ENCODE results near the gene CISH. TPM values are rescaled to one million over a fixed set of nuclear protein-coding genes. Genes with fewer than 3 reads are reported as not detected.
A peak's percentile ranks its signal among the peaks of the same experiment; 100 is the strongest.

CISH gene
- total and polyA plus RNA-seq, 4 donors, result 37.8 to 104 (median 46.6) TPM

DNA sequence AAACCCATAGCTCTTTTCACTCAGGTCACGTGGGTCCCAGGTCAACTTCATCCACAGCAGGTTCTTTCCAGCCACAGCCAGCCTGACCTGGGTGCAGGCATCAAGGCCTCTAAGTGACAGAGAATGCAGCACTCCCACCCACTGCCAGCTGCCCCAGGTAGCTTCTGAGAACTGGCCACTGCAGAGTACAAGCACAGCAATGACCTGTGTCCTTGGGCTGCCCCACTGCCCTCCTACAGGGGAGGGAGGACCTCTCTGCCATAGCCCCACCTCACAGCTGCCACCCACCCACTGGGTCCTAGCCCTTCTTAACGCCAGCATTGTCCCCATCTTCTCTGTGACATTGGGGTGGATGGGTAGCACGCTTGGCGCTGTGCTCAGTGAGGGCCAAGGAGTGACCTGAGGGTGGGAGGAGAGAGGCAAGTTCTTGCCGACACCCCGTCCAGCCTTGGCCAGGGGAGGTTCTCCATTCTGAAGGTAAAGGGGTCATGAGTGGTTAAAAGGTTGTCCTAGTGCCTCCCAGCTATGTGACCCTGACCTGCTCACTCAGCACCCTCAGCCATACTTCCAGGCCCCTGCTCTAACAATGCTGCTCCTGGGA, 12.4 kb downstream of the CISH start:
- TF ChIP-seq, protein P1, sequence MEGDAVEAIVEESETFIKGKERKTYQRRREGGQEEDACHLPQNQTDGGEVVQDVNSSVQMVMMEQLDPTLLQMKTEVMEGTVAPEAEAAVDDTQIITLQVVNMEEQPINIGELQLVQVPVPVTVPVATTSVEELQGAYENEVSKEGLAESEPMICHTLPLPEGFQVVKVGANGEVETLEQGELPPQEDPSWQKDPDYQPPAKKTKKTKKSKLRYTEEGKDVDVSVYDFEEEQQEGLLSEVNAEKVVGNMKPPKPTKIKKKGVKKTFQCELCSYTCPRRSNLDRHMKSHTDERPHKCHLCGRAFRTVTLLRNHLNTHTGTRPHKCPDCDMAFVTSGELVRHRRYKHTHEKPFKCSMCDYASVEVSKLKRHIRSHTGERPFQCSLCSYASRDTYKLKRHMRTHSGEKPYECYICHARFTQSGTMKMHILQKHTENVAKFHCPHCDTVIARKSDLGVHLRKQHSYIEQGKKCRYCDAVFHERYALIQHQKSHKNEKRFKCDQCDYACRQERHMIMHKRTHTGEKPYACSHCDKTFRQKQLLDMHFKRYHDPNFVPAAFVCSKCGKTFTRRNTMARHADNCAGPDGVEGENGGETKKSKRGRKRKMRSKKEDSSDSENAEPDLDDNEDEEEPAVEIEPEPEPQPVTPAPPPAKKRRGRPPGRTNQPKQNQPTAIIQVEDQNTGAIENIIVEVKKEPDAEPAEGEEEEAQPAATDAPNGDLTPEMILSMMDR (IDR thresholded peaks at IDR 0.05; ENCODE audit: control extremely low read depth, extremely low read depth), result no peak
- 84 to 90% methylated on average over 6 of the region's 6 CpGs for WGBS, 2 donors
- Histone ChIP-seq H3K9ac (ENCODE audit: insufficient read depth in 1 of 2, low read length in 2 of 2) (no peak overlapping the region), H3K27ac (ENCODE audit: low read depth in 1 of 2, low read length in 1 of 2) (peak overlapping the region; percentile 92 to 98), H3K27me3 (ENCODE audit: control insufficient read depth in 3 of 3, insufficient read depth in 3 of 3, low read length in 2 of 3) (no peaks in the 10 kb centered on the region), H3K36me3 (ENCODE audit: control insufficient read depth in 4 of 4, insufficient read depth in 4 of 4, low read length in 4 of 4) (peaks cover 0 to 3% (median 0%) of the 10 kb centered on the region in 4 donors), H3K4me3 (no peak overlapping the region), H3K9me3 (ENCODE audit: control insufficient read depth in 4 of 4, insufficient read depth in 3 of 4, low read length in 3 of 4) (peaks cover 0 to 1% (median 0%) of the 10 kb centered on the region in 4 donors), H3K4me1 (ENCODE audit: control insufficient read depth in 5 of 5, insufficient read depth in 5 of 5, low read length in 5 of 5) (peaks cover 15 to 42% (median 37%) of the 10 kb centered on the region in 5 donors)
- no peak for ATAC-seq (ENCODE audit: insufficient read depth, low FRiP score)
- no peak for DNase-seq

- Histone ChIP-seq H3K4me1 (ENCODE audit: control insufficient read depth in 5 of 5, insufficient read depth in 5 of 5, low read length in 5 of 5) (peaks cover 0 to 19% (median 6%) of the 10 kb centered on the region in 5 donors), H3K36me3 (ENCODE audit: control insufficient read depth in 4 of 4, insufficient read depth in 4 of 4, low read length in 4 of 4) (no peaks in the 10 kb centered on the region), H3K27ac (ENCODE audit: low read depth in 1 of 2, low read length in 1 of 2) (no peak overlapping the region), H3K9ac (ENCODE audit: insufficient read depth in 1 of 2, low read length in 2 of 2) (peak overlapping the region in 1 of 2 donors; percentile 29), H3K9me3 (ENCODE audit: control insufficient read depth in 4 of 4, insufficient read depth in 3 of 4, low read length in 3 of 4) (peaks cover 0 to 1% (median 0%) of the 10 kb centered on the region in 4 donors), H3K4me3 (no peak overlapping the region), H3K27me3 (ENCODE audit: control insufficient read depth in 3 of 3, insufficient read depth in 3 of 3, low read length in 2 of 3) (no peaks in the 10 kb centered on the region)
- ATAC-seq (ENCODE audit: insufficient read depth, low FRiP score), result no peak
- 32 to 50% methylated on average over 2 of the region's 2 CpGs for WGBS, 2 donors
- TF ChIP-seq, protein P1 (IDR thresholded peaks at IDR 0.05; ENCODE audit: control extremely low read depth, extremely low read depth), result no peak
- DNase-seq, result no peak
Measured at GRCh38 chr3:50594253-50594785, 17.3 kb downstream of the CISH start.

- no peak overlapping the region for H3K9ac ChIP-seq (ENCODE audit: insufficient read depth in 1 of 2, low read length in 2 of 2)
- TF ChIP-seq, protein P1 (IDR thresholded peaks at IDR 0.05; ENCODE audit: control extremely low read depth, extremely low read depth), result no peak
- no peak for DNase-seq
- ATAC-seq (ENCODE audit: insufficient read depth, low FRiP score), result no peak
- no peak overlapping the region for H3K4me3 ChIP-seq
- H3K36me3 ChIP-seq (ENCODE audit: control insufficient read depth in 4 of 4, insufficient read depth in 4 of 4, low read length in 4 of 4), result no peaks in the 10 kb centered on the region
- H3K27me3 ChIP-seq (ENCODE audit: control insufficient read depth in 3 of 3, insufficient read depth in 3 of 3, low read length in 2 of 3), result no peaks in the 10 kb centered on the region
- WGBS, 2 donors, result 16 to 23% methylated on average over 5 of the region's 5 CpGs
- peaks cover 0 to 1% (median 0%) of the 10 kb centered on the region in 4 donors for H3K9me3 ChIP-seq (ENCODE audit: control insufficient read depth in 4 of 4, insufficient read depth in 3 of 4, low read length in 3 of 4)
- H3K4me1 ChIP-seq (ENCODE audit: control insufficient read depth in 5 of 5, insufficient read depth in 5 of 5, low read length in 5 of 5), result peaks cover 0 to 15% (median 4%) of the 10 kb centered on the region in 5 donors
- H3K27ac ChIP-seq (ENCODE audit: low read depth in 1 of 2, low read length in 1 of 2), result peak overlapping the region; percentile 40 to 78
Measured at GRCh38 chr3:50592568-50592967, 19.0 kb downstream of the CISH start.
